Loucy (cell line): Measurements from ENCODE around the gene PSAPL1.

Source experiments
- H2AFZ ChIP-seq: fragments of 200-600 bp; sonication (generic); 2 replicates; pipeline ENCODE4 v1.6.0; 2016; ENCODE audit warnings: antibody characterized with exemption, mild to moderate bottlenecking, low read length, moderate library complexity
- H3F3A ChIP-seq: fragments of 200-600 bp; 2 replicates; pipeline ENCODE4 v1.6.0; 2016; ENCODE audit warnings: antibody characterized with exemption, low read depth, mild to moderate bottlenecking
- H3K27me3 ChIP-seq: fragments of 200-600 bp; sonication (generic); 2 replicates; pipeline ENCODE4 v1.6.1; 2014; ENCODE audit warnings: low read length, mild to moderate bottlenecking; ENCODE audit not compliant: insufficient read depth, poor library complexity, severe bottlenecking
- H3K36me3 ChIP-seq: fragments of 200-600 bp; sonication (generic); 2 replicates; pipeline ENCODE4 v1.6.1; 2016; ENCODE audit warnings: low read length; ENCODE audit not compliant: insufficient read depth
- H3K4me1 ChIP-seq: fragments of 200-600 bp; sonication (generic); 2 replicates; pipeline ENCODE4 v1.5.1; 2014; ENCODE audit warnings: low read length, mild to moderate bottlenecking; ENCODE audit not compliant: insufficient read depth, poor library complexity, severe bottlenecking
- H3K4me2 ChIP-seq: fragments of 200-600 bp; sonication (generic); 2 replicates; pipeline ENCODE4 v1.6.0; 2014; ENCODE audit warnings: antibody characterized with exemption, low read length, low read depth, mild to moderate bottlenecking; ENCODE audit not compliant: poor library complexity, severe bottlenecking
- H3K4me3 ChIP-seq: fragments of 200-600 bp; sonication (generic); 2 replicates; pipeline ENCODE4 v1.5.1; 2014; ENCODE audit warnings: low read length, mild to moderate bottlenecking, mixed read lengths; ENCODE audit not compliant: poor library complexity, severe bottlenecking
- H3K79me2 ChIP-seq: fragments of 200-600 bp; sonication (generic); 2 replicates; pipeline ENCODE4 v1.6.1; 2014; ENCODE audit warnings: low read length; ENCODE audit not compliant: insufficient read depth
- H3K9ac ChIP-seq: fragments of 200-600 bp; sonication (generic); 2 replicates; pipeline ENCODE4 v1.6.0; 2014; ENCODE audit warnings: mild to moderate bottlenecking, low read depth, low read length, moderate library complexity; ENCODE audit not compliant: poor library complexity, severe bottlenecking
- H3K9me2 ChIP-seq: fragments of 200-600 bp; sonication (generic); replicated peaks from 2 replicates; pipeline ENCODE4 v1.6.1; 2016; ENCODE audit warnings: low read depth, low read length, mixed read lengths
- H3K9me3 ChIP-seq: fragments of 200-600 bp; sonication (generic); 2 replicates; pipeline ENCODE4 v1.6.1; 2014; ENCODE audit warnings: mild to moderate bottlenecking, antibody characterized with exemption, low read length, low read depth; ENCODE audit not compliant: insufficient read depth
- H4K20me1 ChIP-seq: fragments of 200-600 bp; sonication (generic); 2 replicates; pipeline ENCODE4 v1.6.0; 2014; ENCODE audit warnings: antibody characterized with exemption, low read length, mild to moderate bottlenecking; ENCODE audit not compliant: insufficient read depth, poor library complexity, severe bottlenecking
- CTCF ChIP-seq: fragments of 200-600 bp; sonication (generic); conservative IDR thresholded peaks from 2 replicates; pipeline ENCODE4 v1.5.1; 2014; ENCODE audit warnings: mild to moderate bottlenecking, antibody characterized with exemption, low read length
- EZH2phosphoT487 ChIP-seq: fragments of 200-600 bp; IDR thresholded peaks from 2 replicates; pipeline ENCODE4 v1.6.1; 2018; ENCODE audit warnings: antibody characterized with exemption, mild to moderate bottlenecking, moderate library complexity, borderline replicate concordance

Gene PSAPL1

GRCh38 chr4:7398788-7399439 is 35.8 kb downstream of the PSAPL1 start:
- Histone ChIP-seq H3K27me3 (no peaks in the 10 kb centered on the region), H3K4me3 (no peak overlapping the region), H3K9me3 (0 out of 2 replicates have a peak, but pooled peaks cover 3% of the 10 kb centered on the region), H3F3A (no peaks in the 10 kb centered on the region), H2AFZ (no peak overlapping the region), H3K9me2 (no peaks in the 10 kb centered on the region), H3K79me2 (no peaks in the 10 kb centered on the region), H3K9ac (no peak overlapping the region), H3K4me2 (no peak overlapping the region), H3K4me1 (no peaks in the 10 kb centered on the region), H4K20me1 (no peaks in the 10 kb centered on the region), H3K36me3 (no peaks in the 10 kb centered on the region)
- TF ChIP-seq EZH2phosphoT487 (no peak), CTCF (no peak)

GRCh38 chr4:7398104-7398423 is 36.7 kb downstream of the PSAPL1 start:
- H2AFZ ChIP-seq, result no peak overlapping the region
- no peak overlapping the region for H3K4me3 ChIP-seq
- H3K79me2 ChIP-seq, result no peaks in the 10 kb centered on the region
- no peak for TF ChIP-seq CTCF
- TF ChIP-seq EZH2phosphoT487, result no peak
- H3K36me3 ChIP-seq, result no peaks in the 10 kb centered on the region
- H3K4me2 ChIP-seq, result no peak overlapping the region
- H3K4me1 ChIP-seq, result no peaks in the 10 kb centered on the region
- H3K9ac ChIP-seq, result no peak overlapping the region
- H3F3A ChIP-seq, result no peaks in the 10 kb centered on the region
- H4K20me1 ChIP-seq, result no peaks in the 10 kb centered on the region
- H3K9me2 ChIP-seq, result no peaks in the 10 kb centered on the region
- no peaks in the 10 kb centered on the region for H3K27me3 ChIP-seq
- H3K9me3 ChIP-seq, result peaks cover 5% of the 10 kb centered on the region; the same call in 1 of the 2 replicates

GRCh38 chr4:7397206-7398103 is 37.3 kb downstream of the PSAPL1 start:
- no peaks in the 10 kb centered on the region for H3K79me2 ChIP-seq

More at GRCh38 chr4:7397206-7398103, 37.3 kb downstream of the PSAPL1 start:
- H4K20me1 ChIP-seq, result no peaks in the 10 kb centered on the region
- peaks cover 7% of the 10 kb centered on the region; the same call in 1 of the 2 replicates for H3K9me3 ChIP-seq
- TF ChIP-seq CTCF, result no peak
- TF ChIP-seq EZH2phosphoT487, result no peak
- H3K27me3 ChIP-seq, result no peaks in the 10 kb centered on the region
- H3K36me3 ChIP-seq, result no peaks in the 10 kb centered on the region
- H3K9me2 ChIP-seq, result no peaks in the 10 kb centered on the region
- H3K4me1 ChIP-seq, result no peaks in the 10 kb centered on the region
- H3K9ac ChIP-seq, result no peak overlapping the region
- H3K4me2 ChIP-seq, result no peak overlapping the region
- H3K4me3 ChIP-seq, result no peak overlapping the region
- no peak overlapping the region for H2AFZ ChIP-seq
- H3F3A ChIP-seq, result no peaks in the 10 kb centered on the region
